ENCODE results near the gene POU3F4. TPM values are rescaled to one million over a fixed set of nuclear protein-coding genes. Genes with fewer than 3 reads are reported as not detected.

POU3F4 gene
- total RNA-seq = not detected

DNA sequence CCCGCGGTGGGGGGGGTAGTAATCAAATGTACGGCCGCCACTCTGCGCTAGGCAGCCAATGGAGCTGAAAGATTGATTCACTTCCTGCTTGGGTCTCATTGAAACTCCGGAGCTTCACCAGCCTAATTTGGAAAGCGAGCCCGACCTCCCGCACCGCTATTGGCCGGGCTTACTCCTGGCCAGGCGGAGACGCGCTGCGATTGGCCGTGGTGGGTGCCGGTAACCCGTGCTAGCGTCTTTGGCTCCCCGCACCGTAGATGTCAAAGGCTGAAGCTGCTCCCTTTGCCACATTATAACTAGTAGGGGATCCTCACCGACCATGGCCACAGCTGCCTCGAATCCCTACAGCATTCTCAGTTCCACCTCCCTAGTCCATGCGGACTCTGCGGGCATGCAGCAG lies at the start of gene POU3F4:
TSS of gene POU3F4 (plus strand) at position 285 of the 400 bp plus-strand sequence. CDS start at position 320, 35 bp downstream.
- Mint-ChIP-seq H3K36me3 (peaks cover 6% of the 10 kb centered on the region), H3K27ac (no peak within 1 kb of the TSS), H3K27me3 (peaks cover 81% of the 10 kb centered on the region), H3K4me1 (peaks cover 2% of the 10 kb centered on the region), H3K9me3 (ENCODE audit: low read depth) (no peaks in the 10 kb centered on the region), H3K4me3 (no peak within 1 kb of the TSS)
- no peak for ATAC-seq
- CTCF ChIA-PET = no interaction called here
- DNase-seq = no peak

DNA sequence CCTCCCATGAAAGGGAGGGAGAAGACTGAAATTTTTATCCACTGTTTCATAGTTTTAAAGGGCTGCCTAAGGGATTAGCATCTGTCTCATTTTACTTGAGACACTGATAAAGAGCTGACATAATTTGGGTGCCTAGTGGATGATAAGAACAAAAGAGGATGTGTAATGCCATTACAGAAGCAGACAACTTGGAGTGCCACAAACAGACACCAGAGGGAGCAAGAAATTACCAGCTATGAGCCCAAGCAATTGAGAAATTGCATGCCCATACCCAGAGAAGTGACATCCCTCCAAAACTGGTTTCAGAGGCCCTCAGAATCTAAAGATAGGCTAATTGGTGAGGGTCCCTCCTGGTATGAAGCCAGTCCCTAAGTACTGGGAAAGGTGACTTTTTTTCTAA lies 38.5 kb upstream of the POU3F4 start:
- Mint-ChIP-seq H3K27ac (no peak overlapping the region), H3K4me3 (no peak overlapping the region), H3K4me1 (no peaks in the 10 kb centered on the region), H3K27me3 (no peaks in the 10 kb centered on the region), H3K9me3 (ENCODE audit: low read depth) (no peaks in the 10 kb centered on the region), H3K36me3 (no peaks in the 10 kb centered on the region)
- DNase-seq = peak; percentile 38
- CTCF ChIA-PET = no interaction called here
- ATAC-seq = no peak

DNA sequence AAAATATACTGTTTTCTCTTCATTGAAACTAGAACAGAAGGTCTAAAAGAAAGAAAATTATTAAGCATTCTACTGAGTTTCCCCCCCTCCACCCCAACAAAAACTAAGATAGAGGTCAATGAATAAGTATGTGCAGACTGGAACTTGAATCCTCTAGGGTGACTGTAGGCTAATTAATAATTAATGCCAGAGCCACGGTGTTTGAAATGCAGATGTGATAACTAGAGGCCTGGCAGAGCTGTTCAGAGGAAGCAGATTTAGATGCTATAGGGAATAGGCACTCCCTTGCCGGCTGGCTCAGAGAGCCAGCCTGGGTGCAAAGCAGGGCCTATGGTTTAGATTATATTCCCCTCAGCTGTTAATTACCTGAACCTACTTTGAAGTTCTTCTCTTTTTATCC lies 12.2 kb upstream of the POU3F4 start:
- Mint-ChIP-seq H3K36me3 (no peaks in the 10 kb centered on the region), H3K27ac (no peak overlapping the region), H3K4me3 (no peak overlapping the region), H3K27me3 (no peaks in the 10 kb centered on the region), H3K4me1 (no peaks in the 10 kb centered on the region), H3K9me3 (ENCODE audit: low read depth) (no peaks in the 10 kb centered on the region)
- no peak for ATAC-seq
- DNase-seq = no peak
- CTCF ChIA-PET = no interaction called here

DNA sequence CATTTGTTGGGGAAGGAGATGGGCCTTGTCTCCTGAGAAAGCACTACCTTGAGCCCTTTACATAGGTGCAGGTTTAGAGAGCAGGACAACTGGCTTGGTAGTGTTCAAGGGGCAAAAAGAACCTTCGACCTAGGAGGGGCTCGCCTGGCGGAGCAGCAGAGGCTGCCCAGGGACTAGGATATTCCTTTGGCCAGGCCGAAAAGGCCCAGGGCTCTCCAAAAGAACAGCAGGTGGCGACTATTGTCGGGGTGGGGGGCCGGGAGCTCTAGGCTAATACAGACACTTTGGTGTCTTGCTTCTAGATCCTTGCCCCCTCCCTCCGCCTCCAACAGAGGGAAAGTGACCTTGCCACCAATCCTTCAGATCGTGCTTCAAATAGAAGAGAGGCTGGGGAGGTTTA lies 7.1 kb upstream of the POU3F4 start:
- CTCF ChIA-PET = no interaction called here
- ATAC-seq = no peak
- no peak for DNase-seq
- H3K4me3 Mint-ChIP-seq = no peak overlapping the region
- H3K4me1 Mint-ChIP-seq = no peaks in the 10 kb centered on the region
- peaks cover 44% of the 10 kb centered on the region for H3K27me3 Mint-ChIP-seq
- no peaks in the 10 kb centered on the region for H3K9me3 Mint-ChIP-seq (ENCODE audit: low read depth)
- H3K27ac Mint-ChIP-seq = no peak overlapping the region
- no peaks in the 10 kb centered on the region for H3K36me3 Mint-ChIP-seq

DNA sequence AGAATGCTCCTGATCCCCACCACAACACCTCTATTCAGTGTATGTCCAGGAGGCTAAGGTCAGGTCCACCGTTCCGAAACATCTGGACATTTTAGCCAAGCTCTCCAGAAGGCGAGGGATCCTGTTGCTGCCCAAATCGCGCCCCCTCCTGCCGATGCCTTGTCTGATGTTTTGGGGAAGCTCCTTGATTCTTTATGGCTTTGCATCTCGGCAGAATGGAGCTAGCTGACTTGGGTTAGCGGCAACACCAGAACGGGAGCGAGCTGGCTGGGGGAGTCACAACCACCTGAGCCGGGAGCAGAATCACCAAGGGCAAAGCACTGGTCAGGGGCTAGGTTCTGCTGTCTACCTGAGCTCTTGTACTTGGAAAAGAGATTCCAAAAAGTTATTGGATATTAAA lies 6.6 kb upstream of the POU3F4 start:
- Mint-ChIP-seq H3K9me3 (ENCODE audit: low read depth) (no peaks in the 10 kb centered on the region), H3K27me3 (peaks cover 49% of the 10 kb centered on the region), H3K27ac (no peak overlapping the region), H3K4me3 (no peak overlapping the region), H3K4me1 (no peaks in the 10 kb centered on the region), H3K36me3 (no peaks in the 10 kb centered on the region)
- ATAC-seq (no peak), DNase-seq (no peak)
- CTCF ChIA-PET = no interaction called here

DNA sequence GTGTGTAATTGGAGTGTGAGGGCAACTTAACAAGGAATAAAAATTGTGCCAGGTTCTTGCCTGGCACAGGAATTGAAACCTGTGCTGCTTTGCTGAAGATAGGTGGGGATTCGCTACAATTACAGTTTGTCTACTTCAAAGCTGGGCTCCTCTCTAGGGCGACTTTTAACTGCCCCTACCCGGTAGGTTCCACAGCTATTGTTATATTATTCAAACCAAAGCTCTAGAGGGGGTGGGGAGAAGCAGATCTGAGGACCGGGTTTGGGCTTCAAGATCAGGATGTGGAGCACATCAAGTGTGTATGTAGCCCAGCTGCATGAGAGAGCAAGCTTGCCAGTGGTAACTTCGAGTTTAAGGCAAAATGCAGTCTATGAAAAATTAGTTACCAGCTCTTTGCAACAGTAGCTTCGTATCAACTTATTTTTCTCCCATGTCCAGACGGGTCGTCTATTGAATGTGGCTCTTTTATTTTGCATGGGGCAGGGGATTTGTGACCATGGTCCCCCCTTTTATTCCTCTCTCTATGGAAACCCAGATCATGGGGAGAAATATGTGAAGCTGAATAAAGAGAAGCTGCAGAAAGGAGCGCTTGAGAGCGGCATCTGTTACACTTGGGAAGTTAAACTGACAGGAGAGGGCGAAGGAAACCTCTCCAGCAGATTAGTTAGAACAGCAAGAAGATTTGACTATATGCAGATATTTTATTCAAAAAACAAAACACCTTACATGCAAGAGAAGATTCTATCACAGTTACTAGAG lies 3.2 kb upstream of the POU3F4 start:
- no peak for DNase-seq
- H3K4me1 Mint-ChIP-seq = peaks cover 2% of the 10 kb centered on the region
- H3K36me3 Mint-ChIP-seq = peaks cover 6% of the 10 kb centered on the region

DNA sequence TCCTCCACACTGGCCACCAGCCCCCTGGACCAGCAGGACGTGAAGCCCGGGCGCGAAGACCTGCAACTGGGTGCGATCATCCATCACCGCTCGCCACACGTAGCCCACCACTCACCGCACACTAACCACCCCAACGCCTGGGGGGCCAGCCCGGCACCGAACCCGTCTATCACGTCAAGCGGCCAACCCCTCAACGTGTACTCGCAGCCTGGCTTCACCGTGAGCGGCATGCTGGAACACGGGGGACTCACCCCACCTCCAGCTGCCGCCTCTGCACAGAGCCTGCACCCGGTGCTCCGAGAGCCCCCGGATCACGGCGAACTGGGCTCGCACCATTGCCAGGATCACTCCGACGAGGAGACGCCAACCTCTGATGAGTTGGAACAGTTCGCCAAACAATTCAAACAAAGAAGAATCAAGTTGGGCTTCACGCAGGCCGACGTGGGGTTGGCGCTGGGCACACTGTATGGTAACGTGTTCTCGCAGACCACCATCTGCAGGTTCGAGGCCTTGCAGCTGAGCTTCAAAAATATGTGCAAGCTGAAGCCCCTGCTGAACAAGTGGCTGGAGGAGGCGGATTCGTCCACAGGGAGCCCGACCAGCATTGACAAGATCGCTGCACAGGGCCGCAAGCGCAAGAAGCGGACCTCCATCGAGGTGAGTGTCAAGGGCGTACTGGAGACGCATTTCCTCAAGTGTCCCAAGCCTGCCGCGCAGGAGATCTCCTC lies 600 bp downstream of the POU3F4 start:
- H3K27ac Mint-ChIP-seq = no peak overlapping the region
- H3K9me3 Mint-ChIP-seq (ENCODE audit: low read depth) = no peaks in the 10 kb centered on the region
- no peak overlapping the region for H3K4me3 Mint-ChIP-seq
- peaks cover 2% of the 10 kb centered on the region for H3K4me1 Mint-ChIP-seq
- CTCF ChIA-PET = no interaction called here
- H3K36me3 Mint-ChIP-seq = peaks cover 6% of the 10 kb centered on the region
- ATAC-seq = no peak
- H3K27me3 Mint-ChIP-seq = peaks cover 74% of the 10 kb centered on the region
- no peak for DNase-seq

More for the DNA sequence above, 3.2 kb upstream of the POU3F4 start:
- no peak overlapping the region for H3K4me3 Mint-ChIP-seq
- CTCF ChIA-PET = no interaction called here
- H3K27ac Mint-ChIP-seq = no peak overlapping the region
- peaks cover 80% of the 10 kb centered on the region for H3K27me3 Mint-ChIP-seq
- no peak for ATAC-seq
- H3K9me3 Mint-ChIP-seq (ENCODE audit: low read depth) = no peaks in the 10 kb centered on the region

DNA sequence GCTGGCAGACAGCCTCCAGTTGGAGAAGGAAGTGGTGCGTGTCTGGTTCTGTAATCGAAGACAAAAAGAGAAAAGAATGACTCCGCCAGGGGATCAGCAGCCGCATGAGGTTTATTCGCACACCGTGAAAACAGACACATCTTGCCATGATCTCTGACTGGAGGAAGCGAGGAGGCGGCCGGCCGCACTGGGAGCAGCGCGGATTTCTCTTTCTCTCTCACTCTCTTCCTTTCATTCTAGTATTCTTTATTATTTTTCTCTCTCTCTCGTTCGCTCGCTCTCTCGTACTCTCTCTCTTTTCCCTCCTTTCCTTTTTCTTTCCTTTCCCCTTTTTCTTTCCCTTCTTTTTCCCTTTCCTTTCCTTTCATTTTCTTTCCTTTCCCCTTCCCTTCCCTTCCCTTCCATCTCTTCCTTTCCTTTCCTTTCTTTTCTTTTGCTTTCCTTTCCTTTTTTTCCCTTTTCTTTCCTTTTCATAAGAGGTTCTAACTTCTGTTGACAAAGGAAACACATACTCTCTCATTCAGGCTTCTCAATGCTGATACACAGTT lies 1.2 kb downstream of the POU3F4 start:
- Mint-ChIP-seq H3K4me3 (no peak overlapping the region), H3K27ac (peak overlapping the region; percentile 55), H3K36me3 (peaks cover 6% of the 10 kb centered on the region), H3K4me1 (peaks cover 2% of the 10 kb centered on the region), H3K27me3 (peaks cover 70% of the 10 kb centered on the region), H3K9me3 (ENCODE audit: low read depth) (no peaks in the 10 kb centered on the region)
- ATAC-seq (no peak), DNase-seq (no peak)
- CTCF ChIA-PET = no interaction called here

DNA sequence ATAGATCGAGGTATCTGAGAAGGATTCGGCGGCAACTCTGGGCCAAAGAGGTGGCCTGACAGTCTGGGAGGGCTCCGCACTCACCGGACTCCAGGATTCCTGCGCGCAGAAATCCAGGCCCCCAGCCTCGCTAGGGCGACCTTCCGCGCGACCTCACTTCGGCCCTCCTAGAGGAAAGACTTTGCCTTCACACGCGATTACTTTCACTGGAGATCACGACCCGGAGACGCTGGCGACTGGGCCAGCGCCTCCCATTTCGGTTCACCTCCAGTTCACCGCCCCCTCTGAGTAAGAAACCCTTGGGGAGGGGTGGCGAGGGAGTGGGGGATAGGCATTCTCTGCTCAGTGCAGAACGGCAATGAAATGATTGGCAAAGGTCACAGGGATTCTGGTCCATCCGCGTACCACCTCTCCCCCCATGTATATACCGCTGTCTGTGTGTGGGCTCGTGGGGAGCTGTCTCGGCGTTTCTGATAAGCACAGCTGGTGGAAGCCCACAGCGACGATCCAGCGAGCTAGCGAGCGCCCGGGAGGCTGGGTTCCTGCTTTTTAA lies 2.5 kb downstream of the POU3F4 start:
- H3K4me1 Mint-ChIP-seq = peaks cover 2% of the 10 kb centered on the region
- H3K27ac Mint-ChIP-seq = no peak overlapping the region
- peaks cover 6% of the 10 kb centered on the region for H3K36me3 Mint-ChIP-seq
- DNase-seq (no peak), ATAC-seq (no peak)
- CTCF ChIA-PET = no interaction called here
- peaks cover 60% of the 10 kb centered on the region for H3K27me3 Mint-ChIP-seq
- no peaks in the 10 kb centered on the region for H3K9me3 Mint-ChIP-seq (ENCODE audit: low read depth)
- H3K4me3 Mint-ChIP-seq = no peak overlapping the region

DNA sequence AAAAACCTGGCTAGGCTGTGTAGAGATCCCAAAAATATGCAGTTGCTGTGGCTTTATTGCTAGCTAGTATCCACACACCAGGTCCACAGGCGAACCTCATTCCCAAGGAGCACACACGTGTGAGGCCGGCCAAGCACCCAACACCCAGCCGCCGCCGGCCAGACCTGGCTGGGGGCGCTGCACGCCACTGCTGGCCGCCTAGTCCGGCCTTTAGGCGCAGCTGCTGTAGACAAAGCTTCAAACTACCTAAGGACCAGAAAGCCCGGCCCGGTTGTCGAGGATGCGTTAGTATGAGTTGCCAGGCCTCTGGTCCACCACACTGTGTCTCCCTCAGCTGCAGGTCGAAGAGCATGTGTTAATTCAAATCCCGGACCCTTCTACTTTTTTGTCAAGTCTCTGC lies 3.1 kb downstream of the POU3F4 start:
- Mint-ChIP-seq H3K27ac (no peak overlapping the region), H3K36me3 (peaks cover 6% of the 10 kb centered on the region), H3K4me1 (peaks cover 2% of the 10 kb centered on the region), H3K4me3 (no peak overlapping the region), H3K27me3 (peaks cover 56% of the 10 kb centered on the region), H3K9me3 (ENCODE audit: low read depth) (no peaks in the 10 kb centered on the region)
- DNase-seq = no peak
- CTCF ChIA-PET = no interaction called here
- no peak for ATAC-seq

DNA sequence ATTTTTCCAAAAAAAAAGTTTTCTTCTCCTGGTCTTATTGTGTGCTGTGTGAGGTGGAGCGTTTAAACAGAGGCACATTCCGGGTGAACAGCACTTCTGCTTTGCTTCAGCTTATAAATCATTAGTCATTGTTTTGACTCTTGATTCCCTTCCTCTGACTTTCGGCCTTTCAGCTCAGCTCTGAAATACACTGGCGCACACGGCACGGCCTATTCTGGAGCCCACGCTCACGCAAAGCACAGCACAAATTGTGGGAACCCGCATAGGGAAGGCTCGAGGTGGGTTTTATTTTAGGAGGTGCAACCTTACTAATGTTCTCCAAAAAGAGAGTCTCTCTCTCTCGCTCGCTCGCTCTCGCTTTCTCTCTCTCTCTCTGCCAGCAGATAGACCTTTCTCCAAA lies 4.0 kb downstream of the POU3F4 start:
- H3K36me3 Mint-ChIP-seq = peaks cover 6% of the 10 kb centered on the region
- CTCF ChIA-PET = no interaction called here
- no peak overlapping the region for H3K27ac Mint-ChIP-seq
- H3K9me3 Mint-ChIP-seq (ENCODE audit: low read depth) = no peaks in the 10 kb centered on the region
- ATAC-seq (no peak), DNase-seq (no peak)
- H3K27me3 Mint-ChIP-seq = peaks cover 48% of the 10 kb centered on the region
- no peak overlapping the region for H3K4me3 Mint-ChIP-seq
- peaks cover 2% of the 10 kb centered on the region for H3K4me1 Mint-ChIP-seq

DNA sequence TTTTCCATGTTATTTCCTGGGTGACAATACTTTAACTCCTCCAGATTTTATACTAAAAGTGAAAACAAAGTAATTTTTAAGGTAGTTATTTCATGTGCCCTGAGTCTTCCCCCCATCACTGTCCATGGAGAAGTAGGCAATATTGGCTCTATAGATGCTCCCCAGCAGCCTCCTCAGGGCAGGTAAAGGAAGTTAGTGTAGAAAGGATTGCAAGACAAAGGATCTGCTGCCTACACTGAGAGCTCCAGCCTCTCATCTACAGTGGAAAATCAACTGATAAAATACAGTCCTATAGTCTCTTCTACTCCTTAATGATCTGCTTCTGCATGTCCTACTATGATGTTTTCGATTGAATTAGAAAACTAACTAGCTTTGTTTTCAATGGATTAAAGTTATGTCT lies 8.5 kb downstream of the POU3F4 start:
- Mint-ChIP-seq H3K4me1 (no peaks in the 10 kb centered on the region), H3K9me3 (ENCODE audit: low read depth) (no peaks in the 10 kb centered on the region), H3K27ac (no peak overlapping the region), H3K36me3 (no peaks in the 10 kb centered on the region), H3K4me3 (no peak overlapping the region), H3K27me3 (peaks cover 10% of the 10 kb centered on the region)
- ATAC-seq (no peak), DNase-seq (no peak)
- CTCF ChIA-PET = no interaction called here

DNA sequence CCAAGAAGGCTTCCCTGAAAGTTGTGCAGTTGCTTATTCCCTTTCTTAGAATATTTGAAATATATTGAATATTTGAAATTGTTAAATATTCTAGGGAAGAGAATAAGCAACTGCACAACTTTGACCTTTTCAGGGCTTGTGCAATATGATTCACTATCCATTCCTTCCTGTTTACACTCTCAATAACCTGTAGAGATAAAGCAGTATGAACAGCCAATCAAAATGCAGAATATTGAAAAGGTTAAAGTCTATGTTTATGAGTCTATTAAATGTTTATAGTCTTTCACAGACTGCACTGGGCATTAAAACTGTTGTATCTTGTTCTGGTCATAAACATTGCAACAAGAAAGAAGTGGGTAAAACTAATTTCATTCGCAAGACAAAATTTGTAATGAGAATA lies 13.8 kb downstream of the POU3F4 start:
- Mint-ChIP-seq H3K27me3 (no peaks in the 10 kb centered on the region), H3K27ac (no peak overlapping the region), H3K9me3 (ENCODE audit: low read depth) (no peaks in the 10 kb centered on the region), H3K4me1 (no peaks in the 10 kb centered on the region), H3K4me3 (no peak overlapping the region), H3K36me3 (no peaks in the 10 kb centered on the region)
- DNase-seq (no peak), ATAC-seq (no peak)
- CTCF ChIA-PET = no interaction called here

DNA sequence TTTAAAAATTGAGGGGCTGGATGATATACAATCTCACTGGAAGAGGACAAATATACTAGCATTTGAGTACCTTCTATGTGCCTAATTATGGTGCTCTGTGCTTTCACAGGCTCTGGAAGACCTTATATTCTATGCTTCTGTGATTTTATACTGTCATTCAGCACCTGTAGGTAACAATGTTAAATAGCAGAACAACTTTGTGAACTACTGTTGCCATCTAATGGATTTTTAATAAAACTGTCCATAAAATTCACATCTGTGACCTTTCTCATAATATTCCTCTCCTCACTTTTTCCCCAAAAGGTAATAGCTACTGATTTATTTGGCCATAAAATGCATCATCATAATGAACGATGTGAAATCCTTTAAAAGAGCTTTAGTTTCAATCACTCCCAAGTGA lies 21.9 kb downstream of the POU3F4 start:
- Mint-ChIP-seq H3K9me3 (ENCODE audit: low read depth) (no peaks in the 10 kb centered on the region), H3K4me3 (no peak overlapping the region), H3K27ac (no peak overlapping the region), H3K4me1 (no peaks in the 10 kb centered on the region), H3K36me3 (no peaks in the 10 kb centered on the region), H3K27me3 (no peaks in the 10 kb centered on the region)
- ATAC-seq (no peak), DNase-seq (no peak)
- CTCF ChIA-PET = no interaction called here

Measured in activated CD8-positive, alpha-beta memory T cell treated with anti-CD3 and anti-CD28 coated beads, Interleukin-2, amount 10 ng/mL, durations not matched to agents 7 days and 5 days (primary cell).